GM12878 (cell line): ENCODE data around the gene MAB21L3.
A peak's percentile ranks its signal among the peaks of the same experiment; 100 is the strongest.

Experiments
- CEBPB ChIP-seq, 2 experiments: fragments of 150-350 bp in 1 of 2; IDR thresholded peaks; 2 replicates each; pipeline ENCODE4 v1.6.1; 2012 to 2014; ENCODE audit warnings: low read depth in 2 of 2, low read length in 2 of 2, borderline replicate concordance in 1 of 2, inconsistent platforms in 1 of 2
- CTCF ChIP-seq, 3 experiments: IDR thresholded peaks in 2 of 3; conservative IDR thresholded peaks in 1 of 3; 2 replicates each; pipeline ENCODE4 v1.5.1; 2011; ENCODE audit warnings: low read depth in 3 of 3, low read length in 3 of 3, mild to moderate bottlenecking in 3 of 3, control low read depth in 2 of 3, moderate library complexity in 2 of 3, inconsistent platforms in 1 of 3, mixed read lengths in 1 of 3; ENCODE audit not compliant: control insufficient read depth in 2 of 3, insufficient read depth in 1 of 3; ENCODE audit errors: extremely low read depth in 1 of 3
- ELK1 ChIP-seq: IDR thresholded peaks from 2 replicates; pipeline ENCODE4 v1.6.1; 2012; ENCODE audit warnings: low read depth, low read length, improper control_type of control experiment
- EZH2 ChIP-seq: IDR thresholded peaks from 2 replicates; pipeline ENCODE4 v1.6.1; 2012; ENCODE audit warnings: low read depth, mild to moderate bottlenecking, control low read depth, inconsistent platforms, low read length, borderline replicate concordance; ENCODE audit not compliant: control insufficient read depth
- HCFC1 ChIP-seq: fragments of 150-350 bp; IDR thresholded peaks from 2 replicates; pipeline ENCODE4 v1.6.1; 2014; ENCODE audit warnings: low read length
- KDM1A ChIP-seq: fragments of 200-600 bp; sonication (generic); IDR thresholded peaks from 2 replicates; pipeline ENCODE4 v1.6.1; 2016; ENCODE audit warnings: borderline replicate concordance
- MAX ChIP-seq: IDR thresholded peaks from 2 replicates; pipeline ENCODE4 v1.6.1; 2012; ENCODE audit warnings: low read depth, low read length, improper control_type of control experiment
- NFIC ChIP-seq: IDR thresholded peaks from 2 replicates; pipeline ENCODE4 v1.6.1; 2012; ENCODE audit warnings: low read depth, mild to moderate bottlenecking, inconsistent platforms, low read length, moderate library complexity
- NFYB ChIP-seq: IDR thresholded peaks from 2 replicates; pipeline ENCODE4 v1.6.1; 2011; ENCODE audit warnings: low read depth, mild to moderate bottlenecking, low read length, improper control_type of control experiment, moderate library complexity; ENCODE audit not compliant: insufficient read depth
- PBX3 ChIP-seq: IDR thresholded peaks from 2 replicates; pipeline ENCODE4 v1.6.1; 2011; ENCODE audit warnings: mild to moderate bottlenecking, low read depth, low read length, moderate library complexity; ENCODE audit not compliant: insufficient replicate concordance
- SPI1 ChIP-seq: IDR thresholded peaks from 2 replicates; pipeline ENCODE4 v1.6.1; 2011; ENCODE audit warnings: low read depth, mild to moderate bottlenecking, low read length, moderate library complexity, borderline replicate concordance; ENCODE audit not compliant: insufficient read depth
- SUZ12 ChIP-seq: fragments of 200-600 bp; sonication (generic); IDR thresholded peaks from one replicate; pipeline ENCODE4 v1.6.1; 2018; ENCODE audit warnings: antibody characterized with exemption, mild to moderate bottlenecking; ENCODE audit not compliant: unreplicated experiment

DNA sequence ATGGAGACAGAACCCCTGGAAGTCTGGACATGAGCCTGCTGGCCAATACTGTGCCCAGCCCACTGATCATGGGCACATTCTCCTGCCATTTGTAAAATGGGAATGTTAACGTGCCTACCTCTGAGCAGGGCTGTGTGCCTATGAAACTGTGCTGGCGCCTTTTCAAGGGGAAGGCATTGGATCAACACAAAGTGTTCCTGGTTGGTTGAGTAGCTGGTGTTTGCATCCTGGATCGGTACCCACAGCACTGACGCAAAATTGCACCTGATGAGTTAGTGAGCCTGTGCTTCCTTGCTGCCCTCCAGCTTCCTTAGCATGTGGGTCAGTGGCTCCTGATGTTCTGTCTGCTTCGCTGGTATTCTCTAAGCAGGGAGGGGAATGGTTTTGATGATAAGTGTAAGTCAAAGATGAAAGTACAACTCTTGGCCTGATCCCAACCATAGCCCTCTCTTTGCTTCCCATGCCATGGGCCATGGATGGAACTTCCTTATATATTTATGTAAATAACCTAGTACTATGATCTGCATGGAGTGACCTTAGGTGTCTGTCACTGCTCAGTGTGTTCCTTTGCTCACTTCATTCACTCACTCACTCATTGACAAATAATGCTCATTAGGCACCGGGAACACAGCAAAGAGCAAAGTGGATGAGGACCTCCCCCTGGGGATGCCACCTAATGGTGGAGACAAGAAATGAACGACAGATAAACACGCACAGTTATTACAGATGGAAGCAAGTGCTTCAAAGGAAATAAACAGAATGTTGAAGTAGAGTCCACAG lies 22.7 kb downstream of the MAB21L3 start:
- TF ChIP-seq KDM1A = no peak
- no peak for TF ChIP-seq SPI1
- peak; percentile 14 to 23 (median 22); a peak in 4 of 6 replicates for TF ChIP-seq CTCF (IDR thresholded peaks at IDR 0.05 in 2 of 3, conservative IDR thresholded peaks at IDR 0.05 in 1 of 3; ENCODE audit: control insufficient read depth in 2 of 3, extremely low read depth in 1 of 3, insufficient read depth in 1 of 3, low read depth in 3 of 3, low read length in 3 of 3)
- no peak for TF ChIP-seq ELK1
- TF ChIP-seq HCFC1 = no peak
- no peak for TF ChIP-seq PBX3
- TF ChIP-seq NFIC = no peak
- no peak for TF ChIP-seq NFYB
- TF ChIP-seq CEBPB (IDR thresholded peaks at IDR 0.05; ENCODE audit: borderline replicate concordance in 1 of 2, low read depth in 2 of 2, low read length in 2 of 2) = no peak
- no peak for TF ChIP-seq MAX
- no peak for TF ChIP-seq SUZ12
- no peak for TF ChIP-seq EZH2
